Tibial nerve (tissue), 4 donors: Measurements from ENCODE around the gene SLC29A3.

ENCODE experiments used
- EP300 ChIP-seq, 2 donors: sonication (generic); formaldehyde crosslinking; IDR thresholded peaks; one replicate each; pipeline ENCODE4 v1.6.1; 2017; ENCODE audit warnings: antibody characterized with exemption in 2 of 2, mild to moderate bottlenecking in 1 of 2
- POLR2A ChIP-seq, 2 donors: fragments of 450-650 bp; IDR thresholded peaks; one replicate each; pipeline ENCODE4 v1.6.1; 2017; ENCODE audit warnings: antibody characterized with exemption in 2 of 2, mild to moderate bottlenecking in 2 of 2, moderate library complexity in 2 of 2
- TF ChIP-seq, protein P1 (sequence below), 5 experiments: fragments of 200-600 bp in 3 of 5; fragments of 450-650 bp in 2 of 5; sonication (generic) in 3 of 5; IDR thresholded peaks; one replicate each; pipeline ENCODE4 v1.5.1; 2016 to 2019; ENCODE audit warnings: antibody characterized with exemption in 5 of 5, mild to moderate bottlenecking in 3 of 5, moderate library complexity in 2 of 5

DNA sequence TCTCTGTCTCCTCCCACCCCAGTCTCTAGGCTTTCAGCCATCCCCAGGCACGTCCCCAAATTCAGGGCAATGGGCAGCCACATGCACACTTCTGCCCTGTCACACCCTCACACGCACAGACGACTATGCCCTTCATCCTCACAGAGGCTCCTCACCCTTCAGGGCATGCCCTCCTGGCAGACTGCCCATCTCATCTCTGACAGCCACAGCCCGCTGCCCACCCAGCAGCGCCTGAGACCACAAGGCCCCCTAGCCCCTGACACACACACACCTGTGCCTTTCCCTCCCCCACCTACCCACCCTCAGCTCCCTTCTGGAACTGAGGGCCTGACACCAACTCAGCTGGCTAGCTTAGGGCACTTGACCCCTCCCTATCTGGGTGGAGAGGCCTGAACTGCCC is 23.0 kb upstream of the SLC29A3 start:
- no peak for TF ChIP-seq POLR2A (IDR thresholded peaks at IDR 0.05)
- TF ChIP-seq, protein P1, sequence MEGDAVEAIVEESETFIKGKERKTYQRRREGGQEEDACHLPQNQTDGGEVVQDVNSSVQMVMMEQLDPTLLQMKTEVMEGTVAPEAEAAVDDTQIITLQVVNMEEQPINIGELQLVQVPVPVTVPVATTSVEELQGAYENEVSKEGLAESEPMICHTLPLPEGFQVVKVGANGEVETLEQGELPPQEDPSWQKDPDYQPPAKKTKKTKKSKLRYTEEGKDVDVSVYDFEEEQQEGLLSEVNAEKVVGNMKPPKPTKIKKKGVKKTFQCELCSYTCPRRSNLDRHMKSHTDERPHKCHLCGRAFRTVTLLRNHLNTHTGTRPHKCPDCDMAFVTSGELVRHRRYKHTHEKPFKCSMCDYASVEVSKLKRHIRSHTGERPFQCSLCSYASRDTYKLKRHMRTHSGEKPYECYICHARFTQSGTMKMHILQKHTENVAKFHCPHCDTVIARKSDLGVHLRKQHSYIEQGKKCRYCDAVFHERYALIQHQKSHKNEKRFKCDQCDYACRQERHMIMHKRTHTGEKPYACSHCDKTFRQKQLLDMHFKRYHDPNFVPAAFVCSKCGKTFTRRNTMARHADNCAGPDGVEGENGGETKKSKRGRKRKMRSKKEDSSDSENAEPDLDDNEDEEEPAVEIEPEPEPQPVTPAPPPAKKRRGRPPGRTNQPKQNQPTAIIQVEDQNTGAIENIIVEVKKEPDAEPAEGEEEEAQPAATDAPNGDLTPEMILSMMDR (IDR thresholded peaks at IDR 0.05), result no peak
- no peak for TF ChIP-seq EP300 (IDR thresholded peaks at IDR 0.05)
